HG03060 (cell line): Measurements from ENCODE around the gene ANKS1B.
"Not testable (repeated sequence)": the region's sequence is repeated elsewhere in the genome, so short reads cannot be mapped to it uniquely, and the experiment has no call there.

Experiments
- ATAC-seq: cut with Tn5 transposase; IDR thresholded peaks from one replicate; pipeline ENCODE4 v1.9.1; 2021; ENCODE audit warnings: low read depth, moderate number of reproducible peaks; ENCODE audit not compliant: unreplicated experiment

ANKS1B gene

GRCh38 chr12:99898645-99899044 is 86.1 kb downstream of the ANKS1B start:
- no peak for ATAC-seq

GRCh38 chr12:99879439-99879838 is 105.3 kb downstream of the ANKS1B start:
- no peak for ATAC-seq

- ATAC-seq, result no peak
Measured at GRCh38 chr12:99875081-99875480, 109.7 kb downstream of the ANKS1B start.

GRCh38 chr12:99870085-99870484 is 114.7 kb downstream of the ANKS1B start:
- ATAC-seq, result no peak

- ATAC-seq, result no peak
Measured at GRCh38 chr12:99861731-99862130, 123.0 kb downstream of the ANKS1B start.

GRCh38 chr12:99859126-99859525 is 125.6 kb downstream of the ANKS1B start:
- ATAC-seq, result no peak

- no peak for ATAC-seq
Measured at GRCh38 chr12:99852666-99853065, 132.1 kb downstream of the ANKS1B start.

GRCh38 chr12:99847936-99848335 is 136.8 kb downstream of the ANKS1B start:
- no peak for ATAC-seq

- ATAC-seq, result no peak
Measured at GRCh38 chr12:99834710-99835109, 150.0 kb downstream of the ANKS1B start.

- ATAC-seq, result no peak
Measured at GRCh38 chr12:99833397-99833796, 151.3 kb downstream of the ANKS1B start.

- no peak for ATAC-seq
Measured at GRCh38 chr12:99824900-99825542, 159.7 kb downstream of the ANKS1B start.

GRCh38 chr12:99822273-99822672 is 162.5 kb downstream of the ANKS1B start:
- no peak for ATAC-seq

- ATAC-seq, result no peak
Measured at GRCh38 chr12:99810718-99811593, 173.8 kb downstream of the ANKS1B start.

GRCh38 chr12:99809909-99810308 is 174.8 kb downstream of the ANKS1B start:
- ATAC-seq, result no peak

GRCh38 chr12:99806304-99806703 is 178.4 kb downstream of the ANKS1B start:
- ATAC-seq, result no peak

GRCh38 chr12:99804715-99805114 is 180.0 kb downstream of the ANKS1B start:
- no peak for ATAC-seq

GRCh38 chr12:99800605-99801004 is 184.1 kb downstream of the ANKS1B start:
- no peak for ATAC-seq

GRCh38 chr12:99797931-99798330 is 186.8 kb downstream of the ANKS1B start:
- not testable (repeated sequence) for ATAC-seq

GRCh38 chr12:99783421-99783820 is 201.3 kb downstream of the ANKS1B start:
- no peak for ATAC-seq

GRCh38 chr12:99772274-99772673 is 212.5 kb downstream of the ANKS1B start:
- ATAC-seq, result no peak

GRCh38 chr12:99771659-99772058 is 213.1 kb downstream of the ANKS1B start:
- no peak for ATAC-seq
